HG03095 (cell line): ENCODE data around the gene PDGFRB.

Experiments used
- ATAC-seq: cut with Tn5 transposase; IDR thresholded peaks from one replicate; pipeline ENCODE4 v1.9.1; 2021; ENCODE audit warnings: moderate library complexity; ENCODE audit not compliant: unreplicated experiment

Gene PDGFRB

GRCh38 chr5:150069672-150070627, 85.7 kb downstream of the PDGFRB start:
- ATAC-seq: no peak

DNA sequence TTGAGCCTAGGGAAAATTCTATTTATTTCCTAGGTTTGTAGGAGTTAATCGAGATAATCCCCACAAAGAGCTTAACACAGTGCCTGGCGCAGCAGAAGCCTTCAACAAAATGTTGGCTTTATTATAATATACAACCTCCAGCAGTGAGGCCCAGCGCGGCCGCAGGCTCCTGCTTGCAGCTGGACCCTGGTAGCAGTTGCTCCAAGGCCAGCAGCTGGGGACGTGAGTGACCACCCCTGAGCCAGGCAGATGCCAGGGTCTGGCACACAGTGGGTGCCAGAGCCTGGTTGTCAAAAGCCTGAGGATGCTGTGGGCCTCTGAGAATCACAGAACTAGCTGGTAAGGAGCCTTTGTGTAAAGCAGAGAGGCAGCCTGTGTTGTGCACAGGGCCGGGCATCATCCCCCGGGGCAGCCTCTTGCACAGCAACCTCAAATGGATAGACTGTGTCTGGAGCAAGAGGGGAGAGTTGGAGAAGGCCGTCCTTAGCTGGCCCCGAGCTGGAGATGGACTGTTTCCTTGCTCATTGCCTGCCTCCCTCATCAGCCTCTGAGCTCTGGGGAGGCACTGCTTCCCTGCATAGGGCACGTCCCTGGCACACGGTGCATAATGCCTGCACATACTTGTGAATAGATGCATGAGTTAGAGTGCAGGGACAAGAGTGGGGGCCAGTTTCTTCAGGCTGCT, 86.5 kb downstream of the PDGFRB start:
- ATAC-seq: no peak

DNA sequence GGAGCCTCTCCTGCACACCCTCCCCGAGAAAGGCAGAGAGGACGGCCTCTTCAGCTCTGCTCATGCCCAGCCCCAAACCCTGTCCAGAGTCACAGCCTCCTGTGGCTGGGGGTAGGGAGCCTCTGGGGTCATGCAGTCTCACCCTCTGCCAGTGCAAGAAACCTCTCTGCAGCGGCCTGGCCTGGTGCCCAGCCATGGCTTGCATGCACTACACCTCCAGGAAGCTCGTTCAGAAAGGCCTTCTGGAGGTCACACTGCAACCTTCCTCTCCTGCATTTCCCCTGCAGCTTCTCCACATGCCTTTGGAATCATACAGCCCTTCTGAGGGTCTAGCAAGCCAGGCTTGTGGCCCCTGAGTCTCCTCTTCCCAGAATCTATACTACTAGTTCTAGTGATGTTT, 87.2 kb downstream of the PDGFRB start:
- no peak for ATAC-seq

DNA sequence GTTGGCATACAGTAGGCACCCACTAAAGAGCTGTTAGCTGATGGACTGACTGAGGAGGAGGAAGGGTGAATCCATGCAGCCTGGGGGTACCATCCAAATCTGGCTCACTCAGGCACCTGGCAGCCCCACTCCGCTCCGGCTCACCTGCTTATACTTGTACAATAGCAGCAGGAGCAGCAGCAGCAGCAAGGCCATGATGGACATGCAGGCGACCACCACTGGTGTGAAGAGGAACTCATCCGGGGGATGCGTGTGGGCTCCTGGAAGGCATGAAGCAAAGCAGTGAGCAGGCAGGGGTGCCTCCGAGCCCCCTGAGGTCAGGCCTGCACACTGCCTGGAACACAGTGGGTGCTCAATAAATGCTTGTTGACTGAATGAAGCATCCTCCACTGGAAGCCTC, 87.6 kb downstream of the PDGFRB start:
- no peak for ATAC-seq

- ATAC-seq: no peak
These were observed 88.2 kb downstream of the PDGFRB start for GRCh38 chr5:150067405-150067960.

- no peak for ATAC-seq
These were observed 88.7 kb downstream of the PDGFRB start for GRCh38 chr5:150066901-150067396.

DNA sequence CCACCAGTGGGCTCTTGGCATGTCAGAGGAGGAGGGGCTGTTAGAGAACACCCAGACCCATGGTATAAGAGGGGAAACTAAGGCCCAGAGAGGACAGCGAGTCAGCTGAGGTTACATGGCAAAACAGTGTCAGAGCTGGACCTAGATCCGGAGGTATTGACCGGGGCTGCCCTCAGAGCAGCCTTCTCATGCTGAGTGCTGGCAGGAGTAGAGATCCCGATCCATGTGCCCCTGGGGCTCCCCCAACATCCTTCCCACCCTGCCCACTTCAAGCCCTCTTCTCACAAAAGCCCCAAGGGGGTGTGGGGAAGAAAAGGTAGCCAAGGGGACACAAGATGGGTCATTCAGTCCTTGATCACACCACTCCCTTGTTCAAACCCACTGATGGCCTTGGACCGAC, 89.2 kb downstream of the PDGFRB start:
- ATAC-seq: no peak

DNA sequence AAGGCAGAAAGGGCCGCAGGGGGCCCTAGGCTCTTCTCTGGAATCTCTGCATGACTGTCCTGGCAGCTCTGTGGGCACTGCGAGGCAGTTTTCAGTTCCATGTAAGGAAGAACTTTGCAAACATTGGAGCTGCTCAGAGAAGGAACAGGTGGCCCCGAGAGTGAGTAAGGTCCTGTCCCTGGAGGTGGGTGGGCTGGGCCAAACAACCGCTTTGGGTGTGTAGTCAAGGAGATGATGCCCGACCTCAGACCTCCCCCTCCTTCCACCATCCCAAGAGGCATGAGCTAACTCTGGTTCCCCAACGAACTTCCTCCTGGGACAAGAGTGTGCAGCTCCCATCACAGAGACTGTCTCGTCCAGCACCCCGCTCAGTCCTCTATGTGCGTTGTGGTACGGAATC, 89.8 kb downstream of the PDGFRB start:
- no peak for ATAC-seq

GRCh38 chr5:150065346-150065745, 90.3 kb downstream of the PDGFRB start:
- no peak for ATAC-seq

GRCh38 chr5:150064681-150065220, 90.9 kb downstream of the PDGFRB start:
- no peak for ATAC-seq
